Neuronal stem cell (in vitro differentiated cells): ENCODE measurements around the gene SLX9.

Source experiments
- DNase-seq: peaks from one replicate; pipeline ENCODE4 v3.0.0-alpha.2; 2013; ENCODE audit warnings: low spot score
- H2AFZ ChIP-seq: one replicate; pipeline ENCODE4 v1.6.1; 2013; ENCODE audit warnings: mild to moderate bottlenecking, low read length, inconsistent platforms
- H2AK5ac ChIP-seq: 2 replicates; pipeline ENCODE4 v1.6.1; 2013; ENCODE audit warnings: low read depth, mild to moderate bottlenecking, inconsistent platforms, low read length, moderate library complexity, mixed read lengths
- H2BK120ac ChIP-seq: 2 replicates; pipeline ENCODE4 v1.6.1; 2013; ENCODE audit warnings: low read depth, mild to moderate bottlenecking, inconsistent platforms, low read length, moderate library complexity, mixed read lengths
- H2BK12ac ChIP-seq: one replicate; pipeline ENCODE4 v1.6.1; 2013; ENCODE audit warnings: low read length, inconsistent platforms
- H2BK15ac ChIP-seq: 2 replicates; pipeline ENCODE4 v1.6.1; 2013; ENCODE audit warnings: mild to moderate bottlenecking, low read length, inconsistent platforms, mixed read lengths
- H2BK5ac ChIP-seq: one replicate; pipeline ENCODE4 v1.6.1; 2013; ENCODE audit warnings: inconsistent platforms, mild to moderate bottlenecking, low read length, moderate library complexity
- H3K14ac ChIP-seq: one replicate; pipeline ENCODE4 v1.6.1; 2013; ENCODE audit warnings: low read length, inconsistent platforms
- H3K18ac ChIP-seq: 2 replicates; pipeline ENCODE4 v1.6.1; 2013; ENCODE audit warnings: low read length, inconsistent platforms
- H3K23ac ChIP-seq: 2 replicates; pipeline ENCODE4 v1.6.1; 2013; ENCODE audit warnings: low read depth, mild to moderate bottlenecking, mixed read lengths, low read length, inconsistent platforms; ENCODE audit not compliant: poor library complexity
- H3K27ac ChIP-seq: replicated peaks from 3 replicates; pipeline ENCODE4 v1.5.1; 2013; ENCODE audit warnings: low read length, inconsistent platforms
- H3K27me3 ChIP-seq, 3 experiments: 2 replicates each; pipeline ENCODE4 v1.6.1; 2013; ENCODE audit warnings: low read length in 3 of 3, mild to moderate bottlenecking in 2 of 3, inconsistent platforms in 1 of 3, low read depth in 1 of 3, mixed read lengths in 1 of 3, moderate library complexity in 1 of 3; ENCODE audit not compliant: control insufficient read depth in 3 of 3, insufficient read depth in 3 of 3
- H3K36me3 ChIP-seq, 2 donors: replicated peaks in 1 of 2; 2 replicates each; pipeline ENCODE4 v1.6.1; 2013; ENCODE audit warnings: low read length in 2 of 2; ENCODE audit not compliant: control insufficient read depth in 2 of 2, insufficient read depth in 2 of 2
- H3K4ac ChIP-seq: 2 replicates; pipeline ENCODE4 v1.6.1; 2013; ENCODE audit warnings: inconsistent platforms, mild to moderate bottlenecking, low read length, moderate library complexity
- H3K4me1 ChIP-seq, 2 donors: 1 replicate in 1 of 2; 2 replicates in 1 of 2; pipeline ENCODE4 v1.6.1; 2013; ENCODE audit warnings: low read length in 2 of 2, low read depth in 1 of 2; ENCODE audit not compliant: control insufficient read depth in 2 of 2, insufficient read depth in 1 of 2
- H3K4me2 ChIP-seq: one replicate; pipeline ENCODE4 v1.6.1; 2013; ENCODE audit warnings: mild to moderate bottlenecking, low read length, inconsistent platforms; ENCODE audit not compliant: insufficient read depth, poor library complexity, severe bottlenecking
- H3K4me3 ChIP-seq, 2 donors: 2 replicates each; pipeline ENCODE4 v1.5.1; 2013; ENCODE audit warnings: low read length in 2 of 2, mild to moderate bottlenecking in 2 of 2, inconsistent platforms in 1 of 2, moderate library complexity in 1 of 2
- H3K79me1 ChIP-seq: one replicate; pipeline ENCODE4 v1.6.1; 2013; ENCODE audit warnings: low read depth, mild to moderate bottlenecking, inconsistent platforms, low read length, moderate library complexity
- H3K9ac ChIP-seq: one replicate; pipeline ENCODE4 v1.6.1; 2013; ENCODE audit warnings: mild to moderate bottlenecking, low read depth, low read length, inconsistent platforms; ENCODE audit not compliant: poor library complexity
- H3K9me3 ChIP-seq, 2 donors: replicated peaks in 1 of 2; 2 replicates each; pipeline versions ENCODE3 to v1.6.1; 2013; ENCODE audit warnings: low read length in 2 of 2, mild to moderate bottlenecking in 2 of 2, inconsistent platforms in 1 of 2, low read depth in 1 of 2, mixed read lengths in 1 of 2, moderate library complexity in 1 of 2; ENCODE audit not compliant: control insufficient read depth in 2 of 2, insufficient read depth in 1 of 2
- H4K8ac ChIP-seq: one replicate; pipeline ENCODE4 v1.6.1; 2013; ENCODE audit warnings: low read depth, mild to moderate bottlenecking, inconsistent platforms, low read length, moderate library complexity
- H4K91ac ChIP-seq: one replicate; pipeline ENCODE4 v1.6.1; 2013; ENCODE audit warnings: low read length, low read depth, mild to moderate bottlenecking, inconsistent platforms; ENCODE audit not compliant: poor library complexity
- WGBS, 2 donors: extraction: QIAGEN DNeasy Blood & Tissue Kit; methylation state at CpG; one replicate each; pipeline ENCODE4 v1.1.7; 2013; ENCODE audit warnings: missing lambda C conversion rate in 2 of 2, mixed read lengths in 1 of 2; ENCODE audit not compliant: insufficient read length in 2 of 2, insufficient replicate concordance in 1 of 2; ENCODE audit errors: extremely low coverage in 2 of 2; 5-methylcytosine and 5-hydroxymethylcytosine counted together

The SLX9 gene

GRCh38 chr21:45004481-45005247, 64.8 kb downstream of the SLX9 start:
- H3K4me3 ChIP-seq: peak overlapping the region in 1 of 2 donors; percentile 59
- no peak overlapping the region for H2BK120ac ChIP-seq
- no peak overlapping the region for H4K91ac ChIP-seq
- no peak overlapping the region for H3K4me2 ChIP-seq
- H3K9me3 ChIP-seq: peaks cover 4 to 5% of the 10 kb centered on the region in 2 donors
- H3K79me1 ChIP-seq: no peaks in the 10 kb centered on the region
- H2BK12ac ChIP-seq: peak overlapping the region; percentile 14
- H3K4ac ChIP-seq: no peak overlapping the region
- peak overlapping the region; percentile 92 for H2AK5ac ChIP-seq
- peak overlapping the region; percentile 97 for H2BK5ac ChIP-seq
- no peak overlapping the region for H3K9ac ChIP-seq
- H3K18ac ChIP-seq: peak overlapping the region; percentile 77
- H3K14ac ChIP-seq: no peak overlapping the region
- no peak overlapping the region for H2BK15ac ChIP-seq
- no peaks in the 10 kb centered on the region for H3K36me3 ChIP-seq
- WGBS, 2 donors: no CpG with 5 or more reads among the region's 40 CpGs
- DNase-seq: no peak
- H3K23ac ChIP-seq: no peak overlapping the region
- no peak overlapping the region for H4K8ac ChIP-seq
- H3K27ac ChIP-seq: no peak overlapping the region
- no peak overlapping the region for H2AFZ ChIP-seq
- peaks cover 10 to 18% of the 10 kb centered on the region in 2 donors for H3K4me1 ChIP-seq
- H3K27me3 ChIP-seq: peaks cover 0 to 6% (median 0%) of the 10 kb centered on the region in 3 experiments

GRCh38 chr21:45006536-45007095, 66.8 kb downstream of the SLX9 start:
- H3K4ac ChIP-seq: no peak overlapping the region
- no peak overlapping the region for H3K4me2 ChIP-seq
- no peak overlapping the region for H4K8ac ChIP-seq
- H2BK15ac ChIP-seq: no peak overlapping the region
- no peak overlapping the region for H2AFZ ChIP-seq
- H3K23ac ChIP-seq: no peak overlapping the region
- H3K4me3 ChIP-seq: no peak overlapping the region
- no peak overlapping the region for H3K9ac ChIP-seq
- H3K9me3 ChIP-seq: peaks cover 4 to 5% of the 10 kb centered on the region in 2 donors
- H3K4me1 ChIP-seq: peaks cover 18 to 22% of the 10 kb centered on the region in 2 donors
- H2BK120ac ChIP-seq: no peak overlapping the region
- no peak overlapping the region for H3K14ac ChIP-seq
- no peak for DNase-seq
- peaks cover 0 to 8% (median 3%) of the 10 kb centered on the region in 3 experiments for H3K27me3 ChIP-seq
- H3K36me3 ChIP-seq: no peaks in the 10 kb centered on the region
- WGBS, 2 donors: no CpG with 5 or more reads among the region's 9 CpGs
- H2AK5ac ChIP-seq: no peak overlapping the region
- H3K18ac ChIP-seq: no peak overlapping the region
- no peak overlapping the region for H3K27ac ChIP-seq
- no peaks in the 10 kb centered on the region for H3K79me1 ChIP-seq
- no peak overlapping the region for H4K91ac ChIP-seq
- H2BK12ac ChIP-seq: no peak overlapping the region
- H2BK5ac ChIP-seq: no peak overlapping the region

- Histone ChIP-seq H3K79me1 (no peaks in the 10 kb centered on the region), H3K23ac (no peak overlapping the region), H4K91ac (no peak overlapping the region), H2AK5ac (no peak overlapping the region), H3K4me3 (no peak overlapping the region), H4K8ac (no peak overlapping the region), H2BK15ac (no peak overlapping the region), H3K9ac (no peak overlapping the region), H3K27me3 (peaks cover 0 to 8% (median 3%) of the 10 kb centered on the region in 3 experiments), H2BK5ac (no peak overlapping the region), H3K27ac (no peak overlapping the region), H3K14ac (no peak overlapping the region), H3K4me1 (peaks cover 21 to 24% of the 10 kb centered on the region in 2 donors), H2AFZ (no peak overlapping the region), H2BK12ac (no peak overlapping the region), H3K18ac (no peak overlapping the region), H3K4ac (no peak overlapping the region), H3K4me2 (no peak overlapping the region), H3K36me3 (no peaks in the 10 kb centered on the region), H3K9me3 (peaks cover 4 to 5% of the 10 kb centered on the region in 2 donors), H2BK120ac (no peak overlapping the region)
- no CpG with 5 or more reads among the region's 5 CpGs for WGBS, 2 donors
- no peak for DNase-seq
These were observed 69.8 kb downstream of the SLX9 start for GRCh38 chr21:45009616-45010015.

GRCh38 chr21:45010096-45010495, 70.3 kb downstream of the SLX9 start:
- Histone ChIP-seq H3K18ac (no peak overlapping the region), H2BK120ac (no peak overlapping the region), H3K9ac (no peak overlapping the region), H2AFZ (no peak overlapping the region), H3K9me3 (peaks cover 2 to 5% of the 10 kb centered on the region in 2 donors), H2BK5ac (no peak overlapping the region), H3K27me3 (peaks cover 0 to 8% (median 3%) of the 10 kb centered on the region in 3 experiments), H4K91ac (no peak overlapping the region), H2AK5ac (no peak overlapping the region), H2BK12ac (no peak overlapping the region), H3K4ac (no peak overlapping the region), H4K8ac (no peak overlapping the region), H3K4me3 (no peak overlapping the region), H3K79me1 (no peaks in the 10 kb centered on the region), H2BK15ac (no peak overlapping the region), H3K4me2 (no peak overlapping the region), H3K36me3 (no peaks in the 10 kb centered on the region), H3K27ac (no peak overlapping the region), H3K14ac (no peak overlapping the region), H3K23ac (no peak overlapping the region), H3K4me1 (peaks cover 21 to 24% of the 10 kb centered on the region in 2 donors)
- no CpG with 5 or more reads among the region's 3 CpGs for WGBS, 2 donors
- no peak for DNase-seq
